OCI-LY7 (cell line): Measurements from ENCODE around the gene IMMP2L.
"Not testable (repeated sequence)": the region's sequence is repeated elsewhere in the genome, so short reads cannot be mapped to it uniquely, and the experiment has no call there.

Source experiments
- EZH2phosphoT487 ChIP-seq: fragments of 200-600 bp; sonication (generic); IDR thresholded peaks from 2 replicates; pipeline ENCODE4 v1.6.1; 2018; ENCODE audit warnings: low read depth, borderline replicate concordance, mild to moderate bottlenecking, mixed run types, antibody characterized with exemption, low read length, moderate library complexity, mixed read lengths
- TF ChIP-seq, protein P1 (sequence below): fragments of 200-600 bp; sonication (generic); conservative IDR thresholded peaks from 2 replicates; pipeline ENCODE4 v1.5.1; 2014; ENCODE audit warnings: mild to moderate bottlenecking, antibody characterized with exemption, low read length, moderate library complexity, mixed read lengths

DNA sequence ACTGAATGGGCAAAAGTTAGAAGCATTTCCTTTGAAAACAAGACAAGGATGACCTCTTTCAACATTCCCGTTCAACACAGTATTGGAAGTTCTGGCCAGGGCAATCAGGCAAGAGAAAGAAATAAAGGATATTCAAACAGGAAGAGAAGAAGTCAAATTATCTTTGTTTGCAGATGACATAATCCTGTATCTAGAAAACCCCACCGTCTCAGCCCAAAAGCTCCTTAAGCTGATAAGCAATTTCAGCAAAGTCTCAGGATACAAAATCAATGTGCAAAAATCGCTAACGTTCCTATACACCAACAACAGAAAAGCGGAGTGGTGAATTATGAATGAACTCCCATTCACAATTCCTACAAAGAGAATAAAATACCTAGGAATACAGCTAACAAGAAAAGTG, 312.5 kb downstream of the IMMP2L start:
- TF ChIP-seq, protein P1, sequence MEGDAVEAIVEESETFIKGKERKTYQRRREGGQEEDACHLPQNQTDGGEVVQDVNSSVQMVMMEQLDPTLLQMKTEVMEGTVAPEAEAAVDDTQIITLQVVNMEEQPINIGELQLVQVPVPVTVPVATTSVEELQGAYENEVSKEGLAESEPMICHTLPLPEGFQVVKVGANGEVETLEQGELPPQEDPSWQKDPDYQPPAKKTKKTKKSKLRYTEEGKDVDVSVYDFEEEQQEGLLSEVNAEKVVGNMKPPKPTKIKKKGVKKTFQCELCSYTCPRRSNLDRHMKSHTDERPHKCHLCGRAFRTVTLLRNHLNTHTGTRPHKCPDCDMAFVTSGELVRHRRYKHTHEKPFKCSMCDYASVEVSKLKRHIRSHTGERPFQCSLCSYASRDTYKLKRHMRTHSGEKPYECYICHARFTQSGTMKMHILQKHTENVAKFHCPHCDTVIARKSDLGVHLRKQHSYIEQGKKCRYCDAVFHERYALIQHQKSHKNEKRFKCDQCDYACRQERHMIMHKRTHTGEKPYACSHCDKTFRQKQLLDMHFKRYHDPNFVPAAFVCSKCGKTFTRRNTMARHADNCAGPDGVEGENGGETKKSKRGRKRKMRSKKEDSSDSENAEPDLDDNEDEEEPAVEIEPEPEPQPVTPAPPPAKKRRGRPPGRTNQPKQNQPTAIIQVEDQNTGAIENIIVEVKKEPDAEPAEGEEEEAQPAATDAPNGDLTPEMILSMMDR = not testable (repeated sequence)
- not testable (repeated sequence) for TF ChIP-seq EZH2phosphoT487
